ENCODE results near the gene CIAO3.
A peak's percentile ranks its signal among the peaks of the same experiment; 100 is the strongest.

Gene CIAO3

DNA sequence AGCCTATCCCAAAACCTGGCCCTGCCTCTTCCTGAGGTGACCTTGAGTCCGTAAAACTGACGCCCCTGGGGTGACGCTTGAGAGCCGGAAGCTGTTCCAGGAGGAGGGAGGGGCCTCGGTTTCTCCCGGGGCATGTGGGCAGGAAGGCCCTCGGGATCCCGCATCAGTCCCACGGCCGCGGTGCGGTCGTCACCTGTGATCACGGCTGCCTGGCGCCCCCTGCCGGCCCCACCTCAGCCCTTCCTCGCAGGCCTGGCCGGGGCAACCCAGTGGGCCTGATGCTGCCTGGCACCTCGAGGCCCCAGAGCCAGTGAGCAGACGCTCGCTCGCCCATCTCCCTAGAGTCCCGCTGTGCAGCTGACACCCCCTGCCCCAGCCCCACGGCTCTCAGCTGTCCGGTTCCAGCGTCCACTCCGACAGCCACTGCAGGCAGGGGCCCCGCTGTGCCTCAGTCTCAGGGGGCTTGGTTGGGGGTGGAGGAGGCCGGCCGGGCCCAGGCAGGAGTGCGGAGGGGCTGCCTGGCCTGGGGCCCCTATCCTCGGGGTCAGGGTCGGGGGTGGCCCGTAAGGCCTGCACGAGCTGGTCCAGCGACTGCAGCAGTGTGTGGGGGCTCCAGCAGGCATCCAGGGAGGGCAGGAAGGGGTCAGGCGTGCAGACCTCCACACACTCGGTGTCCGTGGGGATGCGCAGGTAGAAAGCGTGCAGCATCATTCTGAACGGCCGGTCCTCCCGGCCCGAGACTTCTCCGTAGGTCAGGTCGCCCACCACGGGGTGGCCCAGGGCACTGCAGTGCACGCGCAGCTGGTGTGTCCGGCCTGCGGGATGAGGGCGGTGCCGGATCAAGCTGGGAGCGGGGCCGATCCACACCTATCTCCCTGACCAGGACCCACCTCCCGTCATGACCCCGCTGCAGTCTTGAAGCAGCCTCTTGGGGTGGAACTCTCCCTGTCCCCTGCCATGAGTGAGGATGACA, 45.1 kb upstream of the CIAO3 start:
- peak overlapping the region; percentile 75 for H2BK5ac ChIP-seq (ENCODE audit: low read length)
- peak overlapping the region; percentile 85 for H3K18ac ChIP-seq (ENCODE audit: low read length)
- no peak overlapping the region for H3K4me2 ChIP-seq (ENCODE audit: insufficient read depth, low read length, poor library complexity, severe bottlenecking)
- H3K4me3 ChIP-seq (ENCODE audit: low read length in 2 of 2), result peak overlapping the region; percentile 39 to 75
- no CpG with 5 or more reads among the region's 58 CpGs for WGBS, 2 donors (ENCODE audit: extremely low coverage in 2 of 2, insufficient read length in 2 of 2, insufficient replicate concordance in 1 of 2)
- no peak overlapping the region for H3K14ac ChIP-seq (ENCODE audit: low read length)
- no peaks in the 10 kb centered on the region for H3K9me3 ChIP-seq (replicated peaks in 1 of 2; ENCODE audit: control insufficient read depth in 2 of 2, insufficient read depth in 1 of 2, low read depth in 1 of 2, low read length in 2 of 2)
- peak overlapping the region; percentile 88 for H2AK5ac ChIP-seq (ENCODE audit: low read depth, low read length)
- no peak overlapping the region for H2BK120ac ChIP-seq (ENCODE audit: low read depth, low read length)
- peak overlapping the region; percentile 43 for H4K8ac ChIP-seq (ENCODE audit: low read depth, low read length)
- peak overlapping the region; percentile 4 for H3K9ac ChIP-seq (ENCODE audit: low read depth, low read length, poor library complexity)
- H3K27me3 ChIP-seq (ENCODE audit: control insufficient read depth in 3 of 3, insufficient read depth in 3 of 3, low read depth in 1 of 3, low read length in 3 of 3), result peaks cover 0 to 18% (median 0%) of the 10 kb centered on the region in 3 experiments
- peak; percentile 61 for DNase-seq (ENCODE audit: low spot score)
- peak overlapping the region; percentile 58 for H2BK12ac ChIP-seq (ENCODE audit: low read length)
- H3K23ac ChIP-seq (ENCODE audit: low read depth, low read length, poor library complexity), result peak overlapping the region; percentile 80
- H3K4me1 ChIP-seq (ENCODE audit: control insufficient read depth in 2 of 2, insufficient read depth in 1 of 2, low read depth in 1 of 2, low read length in 2 of 2), result peaks cover 8 to 9% of the 10 kb centered on the region in 2 donors
- no peak overlapping the region for H3K27ac ChIP-seq (replicated peaks; ENCODE audit: low read length)
- no peak overlapping the region for H2AFZ ChIP-seq (ENCODE audit: low read length)
- peaks cover 48% of the 10 kb centered on the region for H3K79me1 ChIP-seq (ENCODE audit: low read depth, low read length)
- H3K4ac ChIP-seq (ENCODE audit: low read length), result no peak overlapping the region
- H4K91ac ChIP-seq (ENCODE audit: low read depth, low read length, poor library complexity), result no peak overlapping the region
- H2BK15ac ChIP-seq (ENCODE audit: low read length), result no peak overlapping the region
- peaks cover 20 to 35% of the 10 kb centered on the region in 2 donors for H3K36me3 ChIP-seq (replicated peaks in 1 of 2; ENCODE audit: control insufficient read depth in 2 of 2, insufficient read depth in 2 of 2, low read length in 2 of 2)

GRCh38 chr16:784431-784830, 43.6 kb upstream of the CIAO3 start:
- H3K4me3 ChIP-seq (ENCODE audit: low read length in 2 of 2), result no peak overlapping the region
- no CpG with 5 or more reads among the region's 19 CpGs for WGBS, 2 donors (ENCODE audit: extremely low coverage in 2 of 2, insufficient read length in 2 of 2, insufficient replicate concordance in 1 of 2)
- no peak overlapping the region for H2AK5ac ChIP-seq (ENCODE audit: low read depth, low read length)
- DNase-seq (ENCODE audit: low spot score), result no peak
- no peak overlapping the region for H3K9ac ChIP-seq (ENCODE audit: low read depth, low read length, poor library complexity)
- no peaks in the 10 kb centered on the region for H3K9me3 ChIP-seq (replicated peaks in 1 of 2; ENCODE audit: control insufficient read depth in 2 of 2, insufficient read depth in 1 of 2, low read depth in 1 of 2, low read length in 2 of 2)
- no peak overlapping the region for H3K4ac ChIP-seq (ENCODE audit: low read length)
- no peak overlapping the region for H2AFZ ChIP-seq (ENCODE audit: low read length)
- no peak overlapping the region for H2BK12ac ChIP-seq (ENCODE audit: low read length)
- H3K4me1 ChIP-seq (ENCODE audit: control insufficient read depth in 2 of 2, insufficient read depth in 1 of 2, low read depth in 1 of 2, low read length in 2 of 2), result peaks cover 6 to 8% of the 10 kb centered on the region in 2 donors
- H3K27me3 ChIP-seq (ENCODE audit: control insufficient read depth in 3 of 3, insufficient read depth in 3 of 3, low read depth in 1 of 3, low read length in 3 of 3), result peaks cover 0 to 29% (median 3%) of the 10 kb centered on the region in 3 experiments
- peaks cover 9 to 20% of the 10 kb centered on the region in 2 donors for H3K36me3 ChIP-seq (replicated peaks in 1 of 2; ENCODE audit: control insufficient read depth in 2 of 2, insufficient read depth in 2 of 2, low read length in 2 of 2)
- no peak overlapping the region for H2BK15ac ChIP-seq (ENCODE audit: low read length)
- no peak overlapping the region for H3K18ac ChIP-seq (ENCODE audit: low read length)
- no peak overlapping the region for H4K91ac ChIP-seq (ENCODE audit: low read depth, low read length, poor library complexity)
- H2BK120ac ChIP-seq (ENCODE audit: low read depth, low read length), result no peak overlapping the region
- no peak overlapping the region for H3K27ac ChIP-seq (replicated peaks; ENCODE audit: low read length)
- H3K79me1 ChIP-seq (ENCODE audit: low read depth, low read length), result peaks cover 39% of the 10 kb centered on the region
- no peak overlapping the region for H3K4me2 ChIP-seq (ENCODE audit: insufficient read depth, low read length, poor library complexity, severe bottlenecking)
- H4K8ac ChIP-seq (ENCODE audit: low read depth, low read length), result no peak overlapping the region
- no peak overlapping the region for H3K14ac ChIP-seq (ENCODE audit: low read length)
- peak overlapping the region; percentile 53 for H2BK5ac ChIP-seq (ENCODE audit: low read length)
- H3K23ac ChIP-seq (ENCODE audit: low read depth, low read length, poor library complexity), result peak overlapping the region; percentile 80

DNA sequence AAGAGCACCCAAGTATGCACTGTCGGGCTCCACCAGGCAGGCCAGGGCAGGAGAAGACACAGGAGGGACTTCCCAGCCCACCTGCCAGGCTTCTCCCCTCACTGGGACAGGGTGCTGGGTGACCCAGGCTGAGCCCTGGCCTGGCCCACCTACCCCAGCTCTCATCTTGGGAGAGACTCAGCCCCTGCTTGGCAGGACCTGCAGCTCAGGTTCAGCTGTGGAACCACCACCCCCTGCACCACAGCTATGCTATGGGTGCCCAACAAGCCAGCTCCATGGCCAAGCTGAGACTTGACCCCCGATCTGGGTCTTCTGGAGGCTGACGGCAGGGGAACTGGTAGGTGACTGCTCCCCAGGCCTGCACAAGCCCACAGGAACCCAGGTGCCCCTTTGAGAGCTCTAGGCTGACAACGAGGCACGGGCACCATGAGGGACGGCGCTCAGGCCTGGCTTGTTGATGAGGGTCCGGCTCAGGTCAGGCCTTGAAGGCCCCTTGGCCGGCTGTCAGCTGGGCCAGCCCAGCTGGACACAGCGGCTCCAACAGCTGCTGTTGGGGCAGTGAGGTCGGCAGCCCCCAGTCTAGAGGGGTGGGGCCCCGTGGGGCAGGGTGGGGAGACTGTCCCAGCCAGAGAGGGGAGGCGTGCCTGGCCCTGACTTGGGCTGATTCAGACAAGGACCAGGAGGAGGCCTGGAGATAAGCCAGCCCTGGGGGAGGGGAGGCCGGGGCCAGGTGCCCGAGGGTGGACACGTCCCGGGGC, 42.8 kb upstream of the CIAO3 start:
- H3K4me3 ChIP-seq (ENCODE audit: low read length in 2 of 2), result no peak overlapping the region
- H3K79me1 ChIP-seq (ENCODE audit: low read depth, low read length), result peaks cover 31% of the 10 kb centered on the region
- peak overlapping the region; percentile 89 for H3K23ac ChIP-seq (ENCODE audit: low read depth, low read length, poor library complexity)
- no peak overlapping the region for H3K27ac ChIP-seq (replicated peaks; ENCODE audit: low read length)
- H2BK12ac ChIP-seq (ENCODE audit: low read length), result peak overlapping the region; percentile 58
- no peak for DNase-seq (ENCODE audit: low spot score)
- WGBS, 2 donors (ENCODE audit: extremely low coverage in 2 of 2, insufficient read length in 2 of 2, insufficient replicate concordance in 1 of 2), result no CpG with 5 or more reads among the region's 17 CpGs
- peaks cover 0 to 32% (median 3%) of the 10 kb centered on the region in 3 experiments for H3K27me3 ChIP-seq (ENCODE audit: control insufficient read depth in 3 of 3, insufficient read depth in 3 of 3, low read depth in 1 of 3, low read length in 3 of 3)
- peaks cover 9 to 17% of the 10 kb centered on the region in 2 donors for H3K36me3 ChIP-seq (replicated peaks in 1 of 2; ENCODE audit: control insufficient read depth in 2 of 2, insufficient read depth in 2 of 2, low read length in 2 of 2)
- peak overlapping the region; percentile 37 for H3K4ac ChIP-seq (ENCODE audit: low read length)
- no peak overlapping the region for H2BK120ac ChIP-seq (ENCODE audit: low read depth, low read length)
- peaks cover 2 to 4% of the 10 kb centered on the region in 2 donors for H3K4me1 ChIP-seq (ENCODE audit: control insufficient read depth in 2 of 2, insufficient read depth in 1 of 2, low read depth in 1 of 2, low read length in 2 of 2)
- peak overlapping the region; percentile 92 for H2AK5ac ChIP-seq (ENCODE audit: low read depth, low read length)
- H3K18ac ChIP-seq (ENCODE audit: low read length), result peak overlapping the region; percentile 57
- peak overlapping the region; percentile 65 for H4K8ac ChIP-seq (ENCODE audit: low read depth, low read length)
- peaks cover 0 to 1% of the 10 kb centered on the region in 2 donors for H3K9me3 ChIP-seq (replicated peaks in 1 of 2; ENCODE audit: control insufficient read depth in 2 of 2, insufficient read depth in 1 of 2, low read depth in 1 of 2, low read length in 2 of 2)
- no peak overlapping the region for H3K4me2 ChIP-seq (ENCODE audit: insufficient read depth, low read length, poor library complexity, severe bottlenecking)
- H3K9ac ChIP-seq (ENCODE audit: low read depth, low read length, poor library complexity), result peak overlapping the region; percentile 4
- peak overlapping the region; percentile 71 for H3K14ac ChIP-seq (ENCODE audit: low read length)
- peak overlapping the region; percentile 53 for H2BK5ac ChIP-seq (ENCODE audit: low read length)
- H2BK15ac ChIP-seq (ENCODE audit: low read length), result no peak overlapping the region
- H4K91ac ChIP-seq (ENCODE audit: low read depth, low read length, poor library complexity), result no peak overlapping the region
- H2AFZ ChIP-seq (ENCODE audit: low read length), result no peak overlapping the region
